ENCODE data around the gene TMEM178B.

- TF ChIP-seq POLR2A (IDR thresholded peaks at IDR 0.05; ENCODE audit: low read length) (no peak), HES2 (IDR thresholded peaks at IDR 0.05) (no peak), CTCF (IDR thresholded peaks at IDR 0.05) (no peak), NFE2L2 (conservative IDR thresholded peaks at IDR 0.05; ENCODE audit: low read length) (no peak), REST (IDR thresholded peaks at IDR 0.05) (no peak), CBX8 (IDR thresholded peaks at IDR 0.05) (no peak), SREBF2 (IDR thresholded peaks at IDR 0.05) (no peak), MYC (IDR thresholded peaks at IDR 0.05; ENCODE audit: borderline replicate concordance, low read length) (no peak), ZC3H11A (IDR thresholded peaks at IDR 0.05) (no peak), CEBPB (IDR thresholded peaks at IDR 0.05) (no peak), GATA3 (IDR thresholded peaks at IDR 0.05; ENCODE audit: borderline replicate concordance) (no peak), NR3C1 (IDR thresholded peaks at IDR 0.05) (no peak)
Observed at GRCh38 chr7:141151746-141152145, 77.9 kb downstream of the TMEM178B start.

Measured in A549 (cell line).